Upper lobe of left lung (tissue), 6 donors: ENCODE measurements around the gene KRT7. TPM values are rescaled to one million over a fixed set of nuclear protein-coding genes. Genes with fewer than 3 reads are reported as not detected.
"Not testable (repeated sequence)": the region's sequence is repeated elsewhere in the genome, so short reads cannot be mapped to it uniquely, and the experiment has no call there.

ENCODE experiments used
- ATAC-seq, 2 donors: fragments of 200-7000 bp; cut with Tn5 transposase; one replicate each; pipeline ENCODE4 v1.9.1; 2022; ENCODE audit warnings: mild to moderate bottlenecking in 2 of 2, moderate library complexity in 2 of 2; ENCODE audit not compliant: low FRiP score in 2 of 2
- DNase-seq, 2 donors: peaks; one replicate each; pipeline ENCODE4 v3.0.0-alpha.2; 2019 to 2020
- H3K27ac ChIP-seq, 4 donors: fragments of 200-600 bp; sonication (generic); one replicate each; pipeline ENCODE4 v1.5.1; 2016 to 2019
- H3K27me3 ChIP-seq, 4 donors: fragments of 200-600 bp; sonication (generic); one replicate each; pipeline ENCODE4 v1.5.1; 2017 to 2019
- H3K36me3 ChIP-seq, 4 donors: fragments of 200-600 bp; sonication (generic); one replicate each; pipeline ENCODE4 v1.5.1; 2016 to 2019
- H3K4me1 ChIP-seq, 4 donors: fragments of 200-600 bp; sonication (generic); one replicate each; pipeline ENCODE4 v1.5.1; 2018 to 2019
- H3K4me3 ChIP-seq, 4 donors: fragments of 200-600 bp; sonication (generic); one replicate each; pipeline ENCODE4 v1.5.1; 2017 to 2019; ENCODE audit warnings: mild to moderate bottlenecking in 2 of 4, moderate library complexity in 1 of 4
- H3K9me3 ChIP-seq, 4 donors: fragments of 200-600 bp; sonication (generic); one replicate each; pipeline ENCODE4 v1.5.1; 2018 to 2019
- CTCF ChIP-seq, 6 experiments: fragments of 450-650 bp in 4 of 6; fragments of 200-600 bp in 2 of 6; sonication (generic) in 2 of 6; IDR thresholded peaks; one replicate each; pipeline ENCODE4 v1.5.1; 2016 to 2019; ENCODE audit warnings: antibody characterized with exemption in 6 of 6
- EP300 ChIP-seq, 4 donors: sonication (generic); formaldehyde crosslinking; IDR thresholded peaks; one replicate each; pipeline ENCODE4 v1.5.1; 2017; ENCODE audit warnings: antibody characterized with exemption in 4 of 4, control low read depth in 2 of 4
- POLR2A ChIP-seq, 4 donors: fragments of 450-650 bp; IDR thresholded peaks; one replicate each; pipeline ENCODE4 v1.5.1; 2016 to 2017; ENCODE audit warnings: antibody characterized with exemption in 4 of 4, mild to moderate bottlenecking in 2 of 4
- POLR2AphosphoS5 ChIP-seq, 2 donors: sonication (generic); formaldehyde crosslinking; IDR thresholded peaks; one replicate each; pipeline ENCODE4 v1.5.1; 2017; ENCODE audit warnings: antibody characterized with exemption in 2 of 2
- WGBS, 2 donors: methylation state at CpG; one replicate each; pipeline ENCODE4 v1.1.5; 2017 to 2018; 5-methylcytosine and 5-hydroxymethylcytosine counted together
- total RNA-seq, 6 donors: library from RNA; depleted of rRNA in 4 of 6; stranded (reverse); fragments of >200 nt in 4 of 6; gene quantifications; one replicate each; pipeline versions ENCODE4 v1.1.0 to v1.2.1, GENCODE V29; 2016 to 2021
- donor health status: DM: no; HTN: no; CAD: no; lungs with moderate emphysema.
- donor health status: DM: no; HTN: yes; CAD: no; lungs with severe emphysema.

The KRT7 gene
- total RNA-seq, 6 donors from 2014 or later = 247 to 1,279 (median 821) TPM

DNA sequence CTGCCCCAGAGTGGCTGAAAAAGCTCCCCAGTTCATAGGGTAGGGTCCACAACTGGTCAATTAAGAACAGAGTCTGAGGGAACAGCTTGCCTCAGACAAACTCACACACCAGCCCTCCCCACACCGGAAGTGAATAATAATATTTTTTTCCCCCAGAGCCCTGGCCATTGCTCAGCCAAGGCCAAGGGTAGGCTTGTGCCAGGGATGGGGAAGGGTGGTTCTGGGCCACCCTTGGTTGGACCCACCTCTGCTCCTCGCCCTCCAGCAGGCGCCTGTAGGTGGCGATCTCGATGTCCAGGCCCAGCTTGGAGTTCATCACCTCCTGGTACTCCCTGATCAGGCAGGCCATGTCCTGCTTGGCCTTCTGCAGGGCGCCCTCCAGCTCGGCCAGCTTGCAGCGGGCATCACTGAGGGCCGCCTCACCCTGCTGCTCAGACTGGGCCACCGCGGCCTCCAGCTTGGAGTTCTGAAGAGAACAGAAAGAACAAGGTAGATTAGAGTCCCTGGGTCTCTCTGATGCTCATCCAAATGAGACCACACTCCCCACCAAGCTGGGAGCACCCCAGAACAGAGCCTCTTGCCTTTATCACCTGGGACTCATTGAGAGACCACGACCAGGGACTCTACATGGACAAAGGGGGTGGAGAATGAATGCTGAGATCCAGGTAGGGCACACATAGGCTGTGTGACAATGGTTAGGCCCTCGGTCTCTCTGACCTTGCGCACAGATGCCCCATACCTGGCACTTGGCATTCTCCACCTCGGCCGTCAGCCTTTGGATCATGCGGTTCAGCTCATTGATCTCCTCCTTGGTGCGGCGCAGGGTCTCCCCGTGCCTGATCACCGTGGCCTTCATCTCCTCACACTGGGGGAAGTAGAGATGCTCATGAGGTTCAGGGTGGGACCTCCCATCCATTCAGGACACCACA is 54.1 kb downstream of the KRT7 start:
- not testable (repeated sequence) for H3K4me1 ChIP-seq, DNase-seq, H3K27ac ChIP-seq, H3K36me3 ChIP-seq, H3K27me3 ChIP-seq, ATAC-seq, H3K4me3 ChIP-seq, H3K9me3 ChIP-seq
- 83 to 100% methylated on average over 6 to 18 of the region's 21 CpGs for WGBS, 2 donors
- TF ChIP-seq CTCF (IDR thresholded peaks at IDR 0.05) = peak in 1 of 6 experiments; percentile 13

DNA sequence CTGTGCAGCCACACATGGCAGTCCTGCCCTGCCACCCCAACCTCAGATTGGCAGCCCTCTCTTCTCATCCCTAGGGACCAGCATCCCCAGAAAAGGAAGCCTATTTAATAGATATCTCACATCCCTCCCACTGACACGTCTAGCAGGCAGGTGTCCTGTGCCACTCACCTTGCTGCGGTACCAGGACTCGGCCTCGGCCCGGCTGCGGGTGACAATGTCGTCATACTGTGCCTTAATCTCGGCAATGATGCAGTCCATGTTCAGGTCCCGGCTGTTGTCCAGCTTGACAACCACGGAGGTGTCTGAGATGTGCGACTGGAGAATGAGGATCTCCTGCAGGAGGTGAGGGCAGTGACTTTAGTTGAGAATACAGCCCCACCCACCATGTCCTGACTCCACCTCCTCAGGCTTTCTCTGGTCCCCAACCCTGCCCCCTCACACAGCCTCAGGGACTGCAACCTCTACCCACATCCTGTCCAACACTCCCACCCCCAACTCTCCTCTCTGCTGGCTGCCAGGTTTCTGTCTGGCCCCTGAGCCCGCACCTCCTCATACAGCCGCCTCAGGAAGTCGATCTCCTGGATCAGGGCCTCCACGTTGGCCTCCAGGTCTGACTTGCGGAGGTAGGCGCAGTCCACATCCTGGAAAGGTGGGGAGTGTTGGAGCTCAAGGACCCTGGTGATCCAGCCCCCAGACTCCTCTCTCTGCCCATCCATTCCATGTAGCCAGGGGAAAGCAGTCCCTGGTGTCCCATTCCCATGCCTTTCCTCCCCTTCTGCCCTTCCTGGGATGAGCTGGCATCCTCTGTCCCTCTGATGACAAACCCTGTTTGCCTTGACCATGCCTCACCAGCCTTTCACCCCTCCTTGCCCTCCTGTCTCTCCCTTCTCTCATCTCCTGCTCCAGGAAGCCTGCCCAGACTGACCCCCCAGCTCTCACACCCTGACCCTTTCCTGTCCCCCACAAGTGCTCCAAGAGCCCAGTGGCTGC is 55.1 kb downstream of the KRT7 start:
- DNase-seq = not testable (repeated sequence)

GRCh38 chr12:52290483-52291134 is 57.6 kb downstream of the KRT7 start:
- not testable (repeated sequence) for H3K36me3 ChIP-seq, H3K4me3 ChIP-seq, ATAC-seq, DNase-seq, H3K4me1 ChIP-seq, H3K9me3 ChIP-seq, H3K27ac ChIP-seq, H3K27me3 ChIP-seq
- no CpG with 5 or more reads among the region's 5 CpGs for WGBS, 2 donors

More for the DNA sequence above, 55.1 kb downstream of the KRT7 start:
- ATAC-seq, H3K9me3 ChIP-seq, H3K4me3 ChIP-seq, H3K4me1 ChIP-seq, H3K36me3 ChIP-seq, H3K27me3 ChIP-seq, H3K27ac ChIP-seq: not testable (repeated sequence)
- 68 to 72% methylated on average over 9 to 15 of the region's 17 CpGs for WGBS, 2 donors

- no peak for TF ChIP-seq CTCF (IDR thresholded peaks at IDR 0.05)
- TF ChIP-seq POLR2A (IDR thresholded peaks at IDR 0.05) = no peak
- TF ChIP-seq EP300 (IDR thresholded peaks at IDR 0.05) = no peak
- TF ChIP-seq POLR2AphosphoS5 (IDR thresholded peaks at IDR 0.05) = no peak
- no peaks in the 10 kb centered on the region for H3K27me3 ChIP-seq
- no peaks in the 10 kb centered on the region for H3K9me3 ChIP-seq
- no peak within 1 kb of the TSS for H3K4me3 ChIP-seq
- peak in 1 of 2 donors; percentile 38 for DNase-seq
- no peaks in the 10 kb centered on the region for H3K36me3 ChIP-seq
- 55 to 73% methylated on average over 7 to 14 of the region's 32 CpGs for WGBS, 2 donors
- H3K4me1 ChIP-seq = no peaks in the 10 kb centered on the region
- H3K27ac ChIP-seq = no peak within 1 kb of the TSS
- ATAC-seq = no peak
Observed at GRCh38 chr12:52291267-52291935, 58.4 kb downstream of the KRT7 start, which contains the start of gene KRT81. Gene KRT81, minus strand, starts transcription at chr12:52291534. Its CDS starts 69 bp downstream, at chr12:52291465.

DNA sequence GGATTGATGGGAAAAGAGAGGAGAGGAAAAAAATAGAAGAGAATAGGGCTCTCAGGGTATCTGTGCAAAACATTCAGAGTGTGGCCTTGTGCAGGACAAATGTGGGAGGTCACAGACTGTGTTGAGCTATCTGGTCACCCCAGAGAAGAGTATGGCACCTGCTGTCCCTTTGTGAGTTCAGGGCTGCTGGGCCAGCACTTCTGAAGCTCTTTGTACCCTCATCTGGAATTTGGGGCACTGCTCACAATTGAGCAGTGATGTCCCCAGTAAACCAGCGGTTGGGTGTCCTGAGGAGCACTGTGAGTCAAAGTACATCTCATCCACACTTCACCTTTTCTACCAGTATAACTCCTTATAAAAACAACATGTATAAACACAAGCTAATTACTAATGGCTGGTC is 60.9 kb downstream of the KRT7 start:
- ATAC-seq (no peak), DNase-seq (no peak)
- H3K27me3 ChIP-seq = no peaks in the 10 kb centered on the region
- H3K4me3 ChIP-seq = no peak overlapping the region
- H3K9me3 ChIP-seq = no peaks in the 10 kb centered on the region
- TF ChIP-seq POLR2A (IDR thresholded peaks at IDR 0.05) (no peak), POLR2AphosphoS5 (IDR thresholded peaks at IDR 0.05) (no peak), CTCF (IDR thresholded peaks at IDR 0.05) (no peak), EP300 (IDR thresholded peaks at IDR 0.05) (no peak)
- H3K4me1 ChIP-seq = no peaks in the 10 kb centered on the region
- WGBS, 2 donors = 91 to 92% methylated on average over 1 of the region's 1 CpG
- no peaks in the 10 kb centered on the region for H3K36me3 ChIP-seq
- H3K27ac ChIP-seq = no peak overlapping the region
